K562 (cell line): Measurements from ENCODE around the gene RALY. TPM values are rescaled to one million over a fixed set of nuclear protein-coding genes. Genes with fewer than 3 reads are reported as not detected.
A peak's percentile ranks its signal among the peaks of the same experiment; 100 is the strongest.

Experiments used
- ESRRB ChIP-seq: fragments of 250-450 bp; sonication (Bioruptor Pico); IDR thresholded peaks from 2 replicates; pipeline ENCODE4 v1.5.0; 2020; ENCODE audit warnings: mild to moderate bottlenecking, moderate library complexity, borderline replicate concordance
- KHSRP ChIP-seq: fragments of 450-650 bp; IDR thresholded peaks from 2 replicates; pipeline ENCODE4 v1.6.1; 2017
- NFE2 ChIP-seq: IDR thresholded peaks from 2 replicates; pipeline ENCODE4 v1.6.1; 2014; ENCODE audit warnings: antibody characterized with exemption, low read depth
- NONO ChIP-seq, 2 experiments: fragments of 200-400 bp in 1 of 2; fragments of 450-650 bp in 1 of 2; formaldehyde crosslinking in 1 of 2; IDR thresholded peaks; 2 replicates each; pipeline ENCODE4 v1.6.1; 2017; ENCODE audit warnings: low read depth in 2 of 2, mild to moderate bottlenecking in 2 of 2, moderate library complexity in 2 of 2, low read length in 1 of 2
- NR4A1 ChIP-seq, 2 experiments: fragments of 250-450 bp in 1 of 2; fragments of 450-650 bp in 1 of 2; sonication (Bioruptor Pico) in 1 of 2; IDR thresholded peaks; 2 replicates each; pipeline versions ENCODE4 v1.4.0 to v1.6.1; 2016 to 2020; ENCODE audit warnings: mild to moderate bottlenecking in 2 of 2, missing compliant biosample characterization in 1 of 2, missing genetic modification characterization in 1 of 2, moderate library complexity in 1 of 2
- RREB1 ChIP-seq: fragments of 250-450 bp; sonication (Bioruptor Pico); IDR thresholded peaks from 2 replicates; pipeline ENCODE4 v1.4.0; 2020
- SIRT6 ChIP-seq: IDR thresholded peaks from one replicate; pipeline ENCODE4 v1.6.1; 2012; ENCODE audit warnings: low read depth, mild to moderate bottlenecking, control low read depth, inconsistent platforms, low read length, moderate library complexity
- SMAD3 ChIP-seq: fragments of 450-650 bp; formaldehyde crosslinking; conservative IDR thresholded peaks from 2 replicates; pipeline ENCODE4 v1.4.0; 2020; ENCODE audit warnings: mild to moderate bottlenecking
- STAT6 ChIP-seq: sonication (generic); formaldehyde crosslinking; IDR thresholded peaks from 2 replicates; pipeline ENCODE4 v1.8.1; 2023; ENCODE audit warnings: mild to moderate bottlenecking, missing genetic modification reagents
- SUPT5H ChIP-seq: fragments of 450-650 bp; IDR thresholded peaks from 2 replicates; pipeline ENCODE4 v1.6.1; 2016
- THRA ChIP-seq: fragments of 450-650 bp; IDR thresholded peaks from 2 replicates; pipeline ENCODE4 v1.6.1; 2017; ENCODE audit warnings: mild to moderate bottlenecking, moderate library complexity
- TRIM28 ChIP-seq: fragments of 450-650 bp; IDR thresholded peaks from 2 replicates; pipeline ENCODE4 v1.6.1; 2017
- ZBTB33 ChIP-seq: sonication (generic); formaldehyde crosslinking; IDR thresholded peaks from 2 replicates; pipeline ENCODE4 v1.8.1; 2023; ENCODE audit warnings: mild to moderate bottlenecking, missing genetic modification reagents
- ZBTB34 ChIP-seq: fragments of 250-450 bp; sonication (Bioruptor Pico); IDR thresholded peaks from 2 replicates; pipeline ENCODE4 v1.8.0; 2021; ENCODE audit warnings: mild to moderate bottlenecking, moderate library complexity
- polyA plus RNA-seq, 8 experiments: library from polyadenylated mRNA; depleted of rRNA in 4 of 8; stranded (reverse) in 5 of 8; unstranded in 3 of 8; fragments of >200 nt; fragmentation: Nextera tagmentation in 2 of 8; fragmentation: Illumina TruSeq in 1 of 8; extraction: Ambion mirVana in 2 of 8; extraction: Trizol in 1 of 8; gene quantifications; 2 replicates each; pipeline versions ENCODE4 v1.2.1 to v1.2.3, GENCODE V29; 2011 to 2014; ENCODE audit warnings: inconsistent platforms in 1 of 8, missing spikeins in 1 of 8
- total RNA-seq, 7 experiments: library from RNA; depleted of rRNA in 6 of 7; stranded (reverse); fragments of >200 nt in 6 of 7; fragmentation: Illumina TruSeq in 2 of 7; extraction: Trizol in 2 of 7; gene quantifications; 2 replicates each; pipeline versions ENCODE4 v1.2.1 to v1.2.3, GENCODE V29; 2011 to 2021; ENCODE audit warnings: low replicate concordance in 1 of 7

The RALY gene
- total and polyA plus RNA-seq, 9 of the 15 experiments (the other 6 are each of a cell fraction or from before 2014, with no cell fraction given), result 0.80 to 207 (median 128) TPM

GRCh38 chr20:33994222-33994913 lies 657 bp downstream of the RALY start (continued):
- TF ChIP-seq RREB1 (CRISPR knock-in tag) (no peak), STAT6 (CRISPR knock-in tag) (no peak), TRIM28 (no peak), ESRRB (CRISPR knock-in tag) (no peak), ZBTB33 (CRISPR knock-in tag) (0 out of 2 replicates have a peak, but pooled peaks have one; percentile 36), NONO (IDR thresholded peaks at IDR 0.05; ENCODE audit: low read depth in 2 of 2, low read length in 1 of 2) (no peak), NR4A1 (CRISPR knock-in tag; IDR thresholded peaks at IDR 0.05) (no peak), NR4A1 (tag; IDR thresholded peaks at IDR 0.05) (no peak), ZBTB34 (no peak), THRA (no peak), SUPT5H (peak; percentile 57; the same call in 1 of the 2 replicates), KHSRP (no peak), SIRT6 (no peak), SMAD3 (CRISPR knock-in tag) (0 out of 2 replicates have a peak, but pooled peaks have one; percentile 4), NFE2 (no peak)
